Cardiac fibroblast (primary cell): ENCODE measurements around the gene RELN.

ENCODE experiments used
- DNase-seq, 2 donors: peaks; one replicate each; pipeline versions ENCODE4 v3.0.0 to v3.0.0-alpha.2; 2010; ENCODE audit warnings: low read depth in 2 of 2
- H3K4me3 ChIP-seq, 2 donors: replicated peaks in 1 of 2; 1 replicate in 1 of 2; 2 replicates in 1 of 2; pipeline ENCODE4 v1.5.1; 2011; ENCODE audit warnings: low read depth in 2 of 2, low read length in 2 of 2, mild to moderate bottlenecking in 2 of 2, moderate library complexity in 1 of 2
- TF ChIP-seq, protein P1 (sequence below): IDR thresholded peaks from one replicate; pipeline ENCODE4 v1.5.1; 2011; ENCODE audit warnings: low read depth, mild to moderate bottlenecking, low read length, inconsistent platforms

Gene RELN

DNA sequence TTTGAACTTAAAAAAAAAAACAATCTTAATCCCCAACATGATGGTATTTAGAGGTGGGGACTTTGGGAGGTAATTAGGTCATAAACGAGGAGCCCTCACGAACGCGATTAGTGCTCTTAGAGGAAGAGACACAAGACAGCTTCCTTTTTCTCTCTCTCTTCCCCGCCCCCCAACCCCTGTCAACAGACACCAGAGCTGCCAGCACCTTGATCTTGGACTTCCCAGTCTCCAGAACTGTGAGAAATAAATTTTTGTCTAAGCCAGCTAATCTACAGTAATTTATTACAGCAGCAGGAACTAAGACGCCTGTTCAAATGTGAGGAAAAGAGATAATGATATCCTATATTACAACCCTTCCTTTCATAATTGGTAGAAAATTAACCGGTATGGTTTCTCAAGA lies 40.1 kb downstream of the RELN start:
- TF ChIP-seq, protein P1, sequence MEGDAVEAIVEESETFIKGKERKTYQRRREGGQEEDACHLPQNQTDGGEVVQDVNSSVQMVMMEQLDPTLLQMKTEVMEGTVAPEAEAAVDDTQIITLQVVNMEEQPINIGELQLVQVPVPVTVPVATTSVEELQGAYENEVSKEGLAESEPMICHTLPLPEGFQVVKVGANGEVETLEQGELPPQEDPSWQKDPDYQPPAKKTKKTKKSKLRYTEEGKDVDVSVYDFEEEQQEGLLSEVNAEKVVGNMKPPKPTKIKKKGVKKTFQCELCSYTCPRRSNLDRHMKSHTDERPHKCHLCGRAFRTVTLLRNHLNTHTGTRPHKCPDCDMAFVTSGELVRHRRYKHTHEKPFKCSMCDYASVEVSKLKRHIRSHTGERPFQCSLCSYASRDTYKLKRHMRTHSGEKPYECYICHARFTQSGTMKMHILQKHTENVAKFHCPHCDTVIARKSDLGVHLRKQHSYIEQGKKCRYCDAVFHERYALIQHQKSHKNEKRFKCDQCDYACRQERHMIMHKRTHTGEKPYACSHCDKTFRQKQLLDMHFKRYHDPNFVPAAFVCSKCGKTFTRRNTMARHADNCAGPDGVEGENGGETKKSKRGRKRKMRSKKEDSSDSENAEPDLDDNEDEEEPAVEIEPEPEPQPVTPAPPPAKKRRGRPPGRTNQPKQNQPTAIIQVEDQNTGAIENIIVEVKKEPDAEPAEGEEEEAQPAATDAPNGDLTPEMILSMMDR = no peak
- H3K4me3 ChIP-seq = no peak overlapping the region
- no peak for DNase-seq

DNA sequence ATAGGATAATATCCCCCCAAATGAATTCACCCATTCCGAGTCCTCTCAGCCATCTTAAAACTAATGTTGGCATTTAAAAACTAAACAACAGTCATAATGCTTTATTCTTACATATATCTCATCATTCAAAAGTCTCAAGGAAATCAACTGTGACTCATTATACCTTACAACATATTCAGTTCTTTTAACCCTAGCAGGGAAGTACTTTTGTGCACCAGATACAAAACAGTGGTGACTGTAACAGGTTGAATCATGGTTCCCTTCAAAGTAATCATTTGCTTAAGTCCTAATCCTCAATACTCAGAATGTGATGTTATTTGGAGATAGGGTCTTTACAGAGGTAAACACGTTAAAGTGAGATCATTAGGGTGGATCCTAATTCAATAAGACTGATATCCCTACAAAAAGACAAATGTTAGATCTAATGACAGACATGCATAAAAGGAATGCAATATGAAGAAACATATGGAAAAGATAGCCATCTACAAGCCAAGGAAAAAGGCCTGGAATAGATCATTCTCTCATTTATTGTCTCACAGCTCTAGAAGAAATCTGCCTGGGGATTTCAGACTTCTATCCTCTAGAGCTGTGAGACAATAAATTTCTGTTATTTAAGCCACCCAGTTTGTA lies 42.3 kb downstream of the RELN start:
- peak in 1 of 2 donors; percentile 15 for DNase-seq
- TF ChIP-seq, protein P1 = no peak
- no peak overlapping the region for H3K4me3 ChIP-seq

DNA sequence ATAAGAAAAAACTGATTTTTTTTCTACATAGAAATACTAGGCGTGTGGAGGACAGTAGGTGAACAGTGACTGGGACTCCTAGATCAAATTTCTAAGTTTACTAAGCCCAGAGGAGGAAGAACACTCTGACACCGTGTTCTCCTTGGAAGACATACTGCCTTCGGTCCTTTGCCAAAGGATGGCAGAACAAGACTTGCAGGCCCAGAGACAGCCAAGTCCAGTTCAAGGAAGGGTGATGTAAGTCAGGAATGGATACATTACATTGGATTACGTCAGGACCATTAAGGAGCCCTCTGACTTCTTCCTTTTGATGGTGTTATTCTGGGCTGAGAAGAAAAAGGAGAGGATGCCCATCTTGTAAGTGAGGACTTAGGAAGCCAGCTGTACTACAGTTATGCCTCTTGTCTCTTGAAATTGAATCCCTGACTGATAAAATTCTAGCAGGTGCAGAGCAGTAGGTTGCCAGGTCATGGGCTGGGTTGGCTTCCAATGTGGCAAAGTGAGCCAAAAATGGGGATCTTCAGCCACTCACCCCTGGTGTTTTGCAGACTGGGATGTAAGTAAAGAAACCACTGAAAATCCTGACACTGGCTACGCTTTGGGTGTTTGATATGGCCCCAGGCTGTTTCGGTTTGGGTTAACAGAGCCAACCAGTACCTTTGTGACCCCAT lies 45.1 kb downstream of the RELN start:
- no peak for DNase-seq
- TF ChIP-seq, protein P1 = no peak
- no peak overlapping the region for H3K4me3 ChIP-seq

DNA sequence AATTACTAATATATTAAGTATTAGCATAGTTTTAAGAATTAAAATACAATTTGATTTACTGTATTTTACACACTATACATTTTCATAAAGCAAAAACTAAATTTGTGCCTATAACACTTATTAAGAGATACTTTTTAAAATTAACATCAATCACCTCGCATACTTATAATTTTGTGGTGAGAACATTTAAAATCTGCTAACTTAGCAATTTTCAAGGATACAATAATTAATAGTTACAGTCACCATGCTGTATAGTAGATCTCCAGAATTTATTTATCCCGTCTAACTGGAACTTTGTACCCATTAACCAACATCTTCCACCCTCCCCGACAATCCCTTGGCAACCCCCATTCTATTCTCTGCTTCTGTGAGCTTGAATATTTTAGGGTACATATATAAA lies 47.5 kb downstream of the RELN start:
- TF ChIP-seq, protein P1 = no peak
- DNase-seq = no peak
- no peak overlapping the region for H3K4me3 ChIP-seq

DNA sequence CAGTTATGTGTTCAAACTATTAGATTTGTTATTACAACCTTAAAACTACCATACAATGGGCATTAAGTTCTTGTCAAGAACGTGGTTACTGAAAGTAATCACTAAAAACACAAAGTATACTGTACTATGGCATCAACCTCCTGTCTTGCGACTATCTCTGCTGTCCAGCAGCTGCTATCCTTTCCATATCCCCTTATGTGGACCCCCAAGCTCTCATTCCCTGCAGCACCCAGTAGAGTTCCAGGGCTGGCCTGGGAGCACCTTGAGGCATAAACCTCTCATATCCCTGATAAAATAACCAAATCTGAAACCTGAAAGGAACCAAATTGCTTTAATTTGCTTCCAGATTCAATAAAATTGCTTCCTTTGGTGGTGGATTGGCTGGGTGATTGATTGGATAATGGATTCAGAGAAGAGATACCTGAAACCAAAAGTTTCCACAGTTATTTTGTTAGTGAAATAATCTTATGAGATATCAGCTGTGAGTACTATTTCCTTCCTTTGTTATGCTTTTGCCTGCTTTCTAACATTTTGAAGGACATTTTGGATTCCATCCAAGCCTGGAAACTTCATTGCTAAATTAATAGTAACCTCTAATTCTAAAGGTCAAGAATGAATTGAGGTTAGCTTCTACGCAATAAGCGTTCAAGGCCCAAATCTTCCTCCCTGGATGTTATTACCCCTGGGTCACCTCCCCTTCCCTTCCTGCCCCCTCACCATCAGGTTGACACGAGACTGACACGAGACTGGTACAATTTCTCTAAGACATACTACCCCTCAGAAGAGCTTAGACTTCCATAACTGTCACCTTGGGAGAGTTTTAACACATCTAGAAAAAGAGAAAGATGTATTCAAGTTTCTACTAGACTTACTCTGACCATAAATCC lies 48.8 kb downstream of the RELN start:
- TF ChIP-seq, protein P1 = no peak
- no peak overlapping the region for H3K4me3 ChIP-seq
- DNase-seq = no peak

DNA sequence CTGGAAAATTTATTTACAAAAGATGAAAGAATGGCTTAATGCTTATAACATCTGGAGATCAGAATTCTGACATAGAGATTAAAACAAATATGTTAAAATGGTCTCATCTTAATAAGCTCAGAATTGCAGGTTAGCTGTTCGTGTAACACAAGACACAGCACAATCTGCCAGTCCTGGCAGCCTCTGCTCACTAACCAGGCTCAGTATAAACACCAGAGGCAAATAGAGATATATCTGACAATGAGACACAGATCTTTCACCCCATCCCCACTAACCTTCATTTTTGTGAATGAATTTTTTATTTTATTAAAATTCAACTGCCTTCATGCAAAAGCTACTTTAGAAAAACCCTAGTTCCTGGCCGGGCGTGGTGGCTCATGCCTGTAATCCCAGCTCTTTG lies 51.8 kb downstream of the RELN start:
- TF ChIP-seq, protein P1 = no peak
- H3K4me3 ChIP-seq = no peak overlapping the region

More for the DNA sequence above, 51.8 kb downstream of the RELN start:
- no peak for DNase-seq
